A549 (cell line): ENCODE data around the gene KIAA1671. TPM values are rescaled to one million over a fixed set of nuclear protein-coding genes. Genes with fewer than 3 reads are reported as not detected.

Experiments
- ATAC-seq, 2 experiments: fragments of 200-7000 bp in 1 of 2; fragments of >200 bp in 1 of 2; cut with Nextera tagmentation in 1 of 2; cut with Tn5 transposase in 1 of 2; 3 replicates each; pipeline versions ENCODE4 v1.8.0 to v1.9.1; 2018 to 2020; ENCODE audit warnings: mild to moderate bottlenecking in 1 of 2, moderate library complexity in 1 of 2
- CTCF ChIA-PET: fragments of 300-600 bp; sonication (Branson Sonifier 250); formaldehyde crosslinking; extraction: SDS; loops from one replicate; lab custom pipeline; 2021; ENCODE audit warnings: antibody characterized with exemption, inconsistent platforms; lab: Yijun Ruan, JAX
- POLR2A ChIA-PET: fragments of 350-600 bp; formaldehyde crosslinking; extraction: SDS; loops from one replicate; lab custom pipeline; 2021; ENCODE audit warnings: antibody characterized with exemption, inconsistent platforms; lab: Yijun Ruan, JAX
- DNase-seq, 2 experiments: peaks; one replicate each; pipeline versions ENCODE4 v3.0.0 to v3.0.0-alpha.2; 2011 to 2016; ENCODE audit warnings: low read depth in 1 of 2, low spot score in 1 of 2
- FAIRE-seq: peaks from 2 replicates; lab custom pipeline; 2011; peaks lifted over from hg19 to GRCh38; lab: Jason Lieb, UNC
- H3K27ac ChIP-seq, 2 experiments: fragments of >200 bp; sonication (Bioruptor Twin); formaldehyde crosslinking; 3 replicates each; pipeline ENCODE4 v1.5.1; 2016 to 2017
- H3K4me1 ChIP-seq: fragments of >200 bp; sonication (Bioruptor Twin); formaldehyde crosslinking; 3 replicates; pipeline ENCODE4 v1.6.1; 2016
- H3K4me2 ChIP-seq: fragments of >200 bp; sonication (Bioruptor Twin); formaldehyde crosslinking; 3 replicates; pipeline ENCODE4 v1.6.1; 2016
- H3K4me3 ChIP-seq: fragments of >200 bp; sonication (Bioruptor Twin); formaldehyde crosslinking; 3 replicates; pipeline ENCODE4 v1.5.1; 2016
- H3K9me3 ChIP-seq: fragments of >200 bp; sonication (Bioruptor Twin); formaldehyde crosslinking; 3 replicates; pipeline ENCODE4 v1.6.1; 2016
- BHLHE40 ChIP-seq: IDR thresholded peaks from 2 replicates; pipeline ENCODE4 v1.6.1; 2012; ENCODE audit warnings: low read depth, low read length, inconsistent platforms
- CBX8 ChIP-seq: fragments of 200-600 bp; sonication (generic); IDR thresholded peaks from 2 replicates; pipeline ENCODE4 v1.6.1; 2016
- CHD2 ChIP-seq: fragments of 150-350 bp; IDR thresholded peaks from 2 replicates; pipeline ENCODE4 v1.6.1; 2014; ENCODE audit warnings: low read length; ENCODE audit not compliant: partially characterized antibody
- CHD4 ChIP-seq: fragments of 200-600 bp; sonication (generic); IDR thresholded peaks from 2 replicates; pipeline ENCODE4 v1.6.1; 2016; ENCODE audit warnings: antibody characterized with exemption, mild to moderate bottlenecking, borderline replicate concordance
- EHF ChIP-seq: fragments of 250-450 bp; sonication (Bioruptor Pico); IDR thresholded peaks from 2 replicates; pipeline ENCODE4 v1.5.0; 2020; ENCODE audit warnings: mild to moderate bottlenecking
- EHMT2 ChIP-seq: fragments of 200-600 bp; sonication (generic); IDR thresholded peaks from 2 replicates; pipeline ENCODE4 v1.6.1; 2016; ENCODE audit warnings: antibody characterized with exemption, low read depth, mild to moderate bottlenecking, moderate library complexity
- EP300 ChIP-seq, 2 experiments: fragments of >200 bp; sonication (Bioruptor Twin); formaldehyde crosslinking; IDR thresholded peaks; 2 replicates in 1 of 2; 3 replicates in 1 of 2; pipeline ENCODE4 v1.6.1; 2016 to 2017
- ESRRA ChIP-seq: fragments of 150-350 bp; IDR thresholded peaks from 2 replicates; pipeline ENCODE4 v1.6.1; 2014; ENCODE audit warnings: mild to moderate bottlenecking, low read length, borderline replicate concordance
- FOXS1 ChIP-seq: fragments of 250-450 bp; sonication (Bioruptor Pico); IDR thresholded peaks from 2 replicates; pipeline ENCODE4 v1.5.0; 2020; ENCODE audit warnings: mild to moderate bottlenecking, moderate library complexity
- GATA3 ChIP-seq: IDR thresholded peaks from 2 replicates; pipeline ENCODE4 v1.6.1; 2012; ENCODE audit warnings: borderline replicate concordance
- HES2 ChIP-seq: fragments of >200 bp; sonication (Bioruptor Twin); formaldehyde crosslinking; IDR thresholded peaks from 2 replicates; pipeline ENCODE4 v1.6.1; 2016
- JUN ChIP-seq, 2 experiments: fragments of >200 bp; sonication (Bioruptor Twin); formaldehyde crosslinking; IDR thresholded peaks; 2 replicates in 1 of 2; 3 replicates in 1 of 2; pipeline ENCODE4 v1.6.1; 2016 to 2017
- MAZ ChIP-seq: fragments of 150-350 bp; IDR thresholded peaks from 2 replicates; pipeline ENCODE4 v1.6.1; 2014; ENCODE audit warnings: antibody characterized with exemption, low read depth, low read length, borderline replicate concordance
- MYC ChIP-seq: IDR thresholded peaks from 2 replicates; pipeline ENCODE4 v1.6.1; 2012; ENCODE audit warnings: mild to moderate bottlenecking, inconsistent platforms, low read length, improper control_type of control experiment, borderline replicate concordance
- NFE2L2 ChIP-seq: fragments of 150-350 bp; conservative IDR thresholded peaks from 2 replicates; pipeline ENCODE4 v1.6.1; 2014; ENCODE audit warnings: low read length
- NR3C1 ChIP-seq: fragments of >200 bp; sonication (Bioruptor Twin); formaldehyde crosslinking; IDR thresholded peaks from 3 replicates; pipeline ENCODE4 v1.6.1; 2017
- POLR2AphosphoS2 ChIP-seq: conservative IDR thresholded peaks from 2 replicates; pipeline ENCODE4 v1.6.1; 2012; ENCODE audit warnings: low read length, improper control_type of control experiment, inconsistent platforms
- RCOR1 ChIP-seq: fragments of 150-350 bp; IDR thresholded peaks from 2 replicates; pipeline ENCODE4 v1.6.1; 2014; ENCODE audit warnings: antibody characterized with exemption, low read length, low read depth
- RFX5 ChIP-seq: fragments of 450-650 bp; IDR thresholded peaks from 2 replicates; pipeline ENCODE4 v1.7.1; 2014; ENCODE audit warnings: antibody characterized with exemption, mild to moderate bottlenecking, moderate library complexity
- SMC3 ChIP-seq: fragments of >200 bp; sonication (Bioruptor Twin); formaldehyde crosslinking; IDR thresholded peaks from 3 replicates; pipeline ENCODE4 v1.6.1; 2018; ENCODE audit warnings: inconsistent platforms
- SREBF2 ChIP-seq: fragments of 450-650 bp; IDR thresholded peaks from 2 replicates; pipeline ENCODE4 v1.6.1; 2014; ENCODE audit warnings: mild to moderate bottlenecking, moderate library complexity
- TP53 ChIP-seq: fragments of 250-450 bp; sonication (Bioruptor Pico); IDR thresholded peaks from 2 replicates; pipeline ENCODE4 v1.5.0; 2021; ENCODE audit warnings: mild to moderate bottlenecking, moderate library complexity
- ZFP36 ChIP-seq: fragments of 450-650 bp; IDR thresholded peaks from 2 replicates; pipeline ENCODE4 v1.6.1; 2014; ENCODE audit warnings: borderline replicate concordance; ENCODE audit not compliant: partially characterized antibody
- ZNF302 ChIP-seq: fragments of 250-450 bp; sonication (Bioruptor Pico); IDR thresholded peaks from 2 replicates; pipeline ENCODE4 v1.9.0; 2021; ENCODE audit warnings: inconsistent platforms, mild to moderate bottlenecking, moderate library complexity
- ZSCAN20 ChIP-seq: fragments of 250-450 bp; sonication (Bioruptor Pico); IDR thresholded peaks from 2 replicates; pipeline ENCODE4 v1.8.0; 2022; ENCODE audit warnings: mild to moderate bottlenecking, moderate library complexity
- WGBS: methylation state at CpG from one replicate; pipeline ENCODE4 v1.1.6; 2017; ENCODE audit errors: missing lambda C conversion rate; 5-methylcytosine and 5-hydroxymethylcytosine counted together
- polyA plus RNA-seq, 4 experiments: library from polyadenylated mRNA; depleted of rRNA in 3 of 4; stranded (reverse); fragments of >200 nt; fragmentation: RNase III in 1 of 4; extraction: RNeasy Plus Mini Kit Qiagen cat#74134 plus additional on column Dnase treatment in 1 of 4; gene quantifications; 2 replicates in 3 of 4; 3 replicates in 1 of 4; pipeline ENCODE4 v1.2.3, GENCODE V29; 2011 to 2017
- TF ChIP-seq, protein P1 (sequence below): fragments of 250-450 bp; sonication (Bioruptor Pico); IDR thresholded peaks from 2 replicates; pipeline ENCODE4 v1.5.0; 2020; ENCODE audit warnings: low read depth, mild to moderate bottlenecking, moderate library complexity
- TF ChIP-seq, protein P2 (sequence below): fragments of 150-350 bp; IDR thresholded peaks from 2 replicates; pipeline ENCODE4 v1.6.1; 2014; ENCODE audit warnings: low read depth, mild to moderate bottlenecking, low read length
- TF ChIP-seq, protein P3 (sequence below): fragments of 250-450 bp; sonication (Bioruptor Pico); IDR thresholded peaks from 2 replicates; pipeline ENCODE4 v1.5.0; 2021; ENCODE audit warnings: mild to moderate bottlenecking, moderate library complexity, borderline replicate concordance
- TF ChIP-seq, protein P4 (sequence below): IDR thresholded peaks from 2 replicates; pipeline ENCODE4 v1.6.1; 2012; ENCODE audit warnings: low read depth, borderline replicate concordance
- TF ChIP-seq, protein P5 (sequence below): IDR thresholded peaks from 2 replicates; pipeline ENCODE4 v1.6.1; 2012

Gene KIAA1671
- polyA plus RNA-seq, 2 of the 4 experiments (the other 2 are of a cell fraction): 5.3 to 7.9 TPM

- no peak for ATAC-seq
- no peaks in the 10 kb centered on the region for H3K9me3 ChIP-seq
- H3K4me3 ChIP-seq: no peak overlapping the region
- 0 out of 3 replicates have a peak, but pooled peaks cover 3% of the 10 kb centered on the region for H3K4me1 ChIP-seq
- CTCF ChIA-PET: no interaction called here
- TF ChIP-seq HES2 (no peak), ESRRA (no peak), NR3C1 (no peak), EHMT2 (no peak), SREBF2 (no peak), CBX8 (no peak), BHLHE40 (no peak), CHD2 (no peak), EP300 (IDR thresholded peaks at IDR 0.05) (no peak), POLR2AphosphoS2 (no peak), ZSCAN20 (no peak), TP53 (CRISPR knock-in tag) (no peak), JUN (IDR thresholded peaks at IDR 0.05) (no peak), GATA3 (no peak), SMC3 (no peak)
- TF ChIP-seq, protein P1, sequence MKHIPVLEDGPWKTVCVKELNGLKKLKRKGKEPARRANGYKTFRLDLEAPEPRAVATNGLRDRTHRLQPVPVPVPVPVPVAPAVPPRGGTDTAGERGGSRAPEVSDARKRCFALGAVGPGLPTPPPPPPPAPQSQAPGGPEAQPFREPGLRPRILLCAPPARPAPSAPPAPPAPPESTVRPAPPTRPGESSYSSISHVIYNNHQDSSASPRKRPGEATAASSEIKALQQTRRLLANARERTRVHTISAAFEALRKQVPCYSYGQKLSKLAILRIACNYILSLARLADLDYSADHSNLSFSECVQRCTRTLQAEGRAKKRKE (CRISPR knock-in tag): no peak
- TF ChIP-seq, protein P2, sequence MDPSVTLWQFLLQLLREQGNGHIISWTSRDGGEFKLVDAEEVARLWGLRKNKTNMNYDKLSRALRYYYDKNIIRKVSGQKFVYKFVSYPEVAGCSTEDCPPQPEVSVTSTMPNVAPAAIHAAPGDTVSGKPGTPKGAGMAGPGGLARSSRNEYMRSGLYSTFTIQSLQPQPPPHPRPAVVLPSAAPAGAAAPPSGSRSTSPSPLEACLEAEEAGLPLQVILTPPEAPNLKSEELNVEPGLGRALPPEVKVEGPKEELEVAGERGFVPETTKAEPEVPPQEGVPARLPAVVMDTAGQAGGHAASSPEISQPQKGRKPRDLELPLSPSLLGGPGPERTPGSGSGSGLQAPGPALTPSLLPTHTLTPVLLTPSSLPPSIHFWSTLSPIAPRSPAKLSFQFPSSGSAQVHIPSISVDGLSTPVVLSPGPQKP: no peak
- TF ChIP-seq, protein P3, sequence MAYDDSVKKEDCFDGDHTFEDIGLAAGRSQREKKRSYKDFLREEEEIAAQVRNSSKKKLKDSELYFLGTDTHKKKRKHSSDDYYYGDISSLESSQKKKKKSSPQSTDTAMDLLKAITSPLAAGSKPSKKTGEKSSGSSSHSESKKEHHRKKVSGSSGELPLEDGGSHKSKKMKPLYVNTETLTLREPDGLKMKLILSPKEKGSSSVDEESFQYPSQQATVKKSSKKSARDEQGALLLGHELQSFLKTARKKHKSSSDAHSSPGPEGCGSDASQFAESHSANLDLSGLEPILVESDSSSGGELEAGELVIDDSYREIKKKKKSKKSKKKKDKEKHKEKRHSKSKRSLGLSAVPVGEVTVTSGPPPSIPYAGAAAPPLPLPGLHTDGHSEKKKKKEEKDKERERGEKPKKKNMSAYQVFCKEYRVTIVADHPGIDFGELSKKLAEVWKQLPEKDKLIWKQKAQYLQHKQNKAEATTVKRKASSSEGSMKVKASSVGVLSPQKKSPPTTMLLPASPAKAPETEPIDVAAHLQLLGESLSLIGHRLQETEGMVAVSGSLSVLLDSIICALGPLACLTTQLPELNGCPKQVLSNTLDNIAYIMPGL (CRISPR knock-in tag): no peak
- TF ChIP-seq, protein P4, sequence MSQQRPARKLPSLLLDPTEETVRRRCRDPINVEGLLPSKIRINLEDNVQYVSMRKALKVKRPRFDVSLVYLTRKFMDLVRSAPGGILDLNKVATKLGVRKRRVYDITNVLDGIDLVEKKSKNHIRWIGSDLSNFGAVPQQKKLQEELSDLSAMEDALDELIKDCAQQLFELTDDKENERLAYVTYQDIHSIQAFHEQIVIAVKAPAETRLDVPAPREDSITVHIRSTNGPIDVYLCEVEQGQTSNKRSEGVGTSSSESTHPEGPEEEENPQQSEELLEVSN: no peak
- TF ChIP-seq, all 56 proteins: peak for 0
- FAIRE-seq: no peak
- no peak overlapping the region for H3K27ac ChIP-seq
- DNase-seq: no peak
- H3K4me2 ChIP-seq: no peak overlapping the region
- WGBS: 71% methylated on average over 16 of the region's 16 CpGs
- POLR2A ChIA-PET: no interaction called here
Measured at GRCh38 chr22:25064894-25065560, 112.5 kb downstream of the KIAA1671 start.

GRCh38 chr22:25066861-25067435, 114.4 kb downstream of the KIAA1671 start:
- no peaks in the 10 kb centered on the region for H3K9me3 ChIP-seq
- no peak overlapping the region for H3K4me2 ChIP-seq
- no peak for TF ChIP-seq EHF (CRISPR knock-in tag)
- no peak for TF ChIP-seq FOXS1 (CRISPR knock-in tag)
- TF ChIP-seq RCOR1: no peak
- no peak for TF ChIP-seq MAZ
- no peak for TF ChIP-seq CHD4
- TF ChIP-seq, protein P5, sequence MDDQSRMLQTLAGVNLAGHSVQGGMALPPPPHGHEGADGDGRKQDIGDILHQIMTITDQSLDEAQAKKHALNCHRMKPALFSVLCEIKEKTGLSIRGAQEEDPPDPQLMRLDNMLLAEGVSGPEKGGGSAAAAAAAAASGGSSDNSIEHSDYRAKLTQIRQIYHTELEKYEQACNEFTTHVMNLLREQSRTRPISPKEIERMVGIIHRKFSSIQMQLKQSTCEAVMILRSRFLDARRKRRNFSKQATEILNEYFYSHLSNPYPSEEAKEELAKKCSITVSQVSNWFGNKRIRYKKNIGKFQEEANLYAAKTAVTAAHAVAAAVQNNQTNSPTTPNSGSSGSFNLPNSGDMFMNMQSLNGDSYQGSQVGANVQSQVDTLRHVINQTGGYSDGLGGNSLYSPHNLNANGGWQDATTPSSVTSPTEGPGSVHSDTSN: no peak
- TF ChIP-seq RFX5: no peak
- TF ChIP-seq MYC: no peak
- no peak for TF ChIP-seq NR3C1
- no peak for TF ChIP-seq EHMT2
- no peak for TF ChIP-seq JUN (IDR thresholded peaks at IDR 0.05)
- TF ChIP-seq ZNF302 (CRISPR knock-in tag): no peak
- no peak for TF ChIP-seq NFE2L2
- TF ChIP-seq ZFP36: no peak
- TF ChIP-seq, all 56 proteins: peak for 0
- WGBS: 92% methylated on average over 13 of the region's 15 CpGs
- H3K4me3 ChIP-seq: no peak overlapping the region
- ATAC-seq: no peak
- CTCF ChIA-PET: no interaction called here
- no peak for FAIRE-seq
- POLR2A ChIA-PET: no interaction called here
- no peaks in the 10 kb centered on the region for H3K4me1 ChIP-seq
- no peak overlapping the region for H3K27ac ChIP-seq
- no peak for DNase-seq
